ENCODE results near the gene OR10H1.
"Not testable (repeated sequence)": the region's sequence is repeated elsewhere in the genome, so short reads cannot be mapped to it uniquely, and the experiment has no call there.

OR10H1 gene

GRCh38 chr19:15825753-15826152 lies 10.3 kb upstream of the OR10H1 start:
- Histone ChIP-seq H3K9me3 (ENCODE audit: control insufficient read depth, insufficient read depth, low read length) (no peaks in the 10 kb centered on the region), H3K4me1 (ENCODE audit: control insufficient read depth, insufficient read depth, low read length) (peaks cover 3% of the 10 kb centered on the region), H3K27me3 (ENCODE audit: control insufficient read depth, insufficient read depth, low read length) (no peaks in the 10 kb centered on the region), H3K4me3 (ENCODE audit: low read depth, low read length) (no peak overlapping the region), H3K9ac (ENCODE audit: low read depth, low read length) (no peak overlapping the region), H3K36me3 (ENCODE audit: control insufficient read depth, insufficient read depth, low read length) (no peaks in the 10 kb centered on the region)

- H3K4me3 ChIP-seq (ENCODE audit: low read depth, low read length), result no peak overlapping the region
- H3K4me1 ChIP-seq (ENCODE audit: control insufficient read depth, insufficient read depth, low read length), result no peaks in the 10 kb centered on the region
- H3K9me3 ChIP-seq (ENCODE audit: control insufficient read depth, insufficient read depth, low read length), result no peaks in the 10 kb centered on the region
- H3K27me3 ChIP-seq (ENCODE audit: control insufficient read depth, insufficient read depth, low read length), result no peaks in the 10 kb centered on the region
- no peaks in the 10 kb centered on the region for H3K36me3 ChIP-seq (ENCODE audit: control insufficient read depth, insufficient read depth, low read length)
- H3K9ac ChIP-seq (ENCODE audit: low read depth, low read length), result no peak overlapping the region
Observed at GRCh38 chr19:15820646-15821045, 5.2 kb upstream of the OR10H1 start.

- no peaks in the 10 kb centered on the region for H3K36me3 ChIP-seq (ENCODE audit: control insufficient read depth, insufficient read depth, low read length)
- H3K9me3 ChIP-seq (ENCODE audit: control insufficient read depth, insufficient read depth, low read length), result no peaks in the 10 kb centered on the region
- no peaks in the 10 kb centered on the region for H3K4me1 ChIP-seq (ENCODE audit: control insufficient read depth, insufficient read depth, low read length)
Observed at GRCh38 chr19:15813916-15814315, 1.5 kb downstream of the OR10H1 start.

GRCh38 chr19:15812060-15812722 lies 3.3 kb downstream of the OR10H1 start:
- H3K36me3 ChIP-seq (ENCODE audit: control insufficient read depth, insufficient read depth, low read length), result no peaks in the 10 kb centered on the region
- H3K9me3 ChIP-seq (ENCODE audit: control insufficient read depth, insufficient read depth, low read length), result no peaks in the 10 kb centered on the region
- no peak overlapping the region for H3K4me3 ChIP-seq (ENCODE audit: low read depth, low read length)
- H3K4me1 ChIP-seq (ENCODE audit: control insufficient read depth, insufficient read depth, low read length), result no peaks in the 10 kb centered on the region
- H3K9ac ChIP-seq (ENCODE audit: low read depth, low read length), result no peak overlapping the region
- peaks cover 17% of the 10 kb centered on the region for H3K27me3 ChIP-seq (ENCODE audit: control insufficient read depth, insufficient read depth, low read length)

More at GRCh38 chr19:15813916-15814315, 1.5 kb downstream of the OR10H1 start:
- Histone ChIP-seq H3K27me3 (ENCODE audit: control insufficient read depth, insufficient read depth, low read length) (peaks cover 17% of the 10 kb centered on the region), H3K9ac (ENCODE audit: low read depth, low read length) (no peak overlapping the region), H3K4me3 (ENCODE audit: low read depth, low read length) (no peak overlapping the region)

GRCh38 chr19:15811476-15811875 lies 4.0 kb downstream of the OR10H1 start:
- no peaks in the 10 kb centered on the region for H3K36me3 ChIP-seq (ENCODE audit: control insufficient read depth, insufficient read depth, low read length)
- no peaks in the 10 kb centered on the region for H3K4me1 ChIP-seq (ENCODE audit: control insufficient read depth, insufficient read depth, low read length)
- no peak overlapping the region for H3K4me3 ChIP-seq (ENCODE audit: low read depth, low read length)
- no peaks in the 10 kb centered on the region for H3K9me3 ChIP-seq (ENCODE audit: control insufficient read depth, insufficient read depth, low read length)
- H3K27me3 ChIP-seq (ENCODE audit: control insufficient read depth, insufficient read depth, low read length), result peaks cover 17% of the 10 kb centered on the region
- no peak overlapping the region for H3K9ac ChIP-seq (ENCODE audit: low read depth, low read length)

- Histone ChIP-seq H3K36me3 (ENCODE audit: control insufficient read depth, insufficient read depth, low read length) (no peaks in the 10 kb centered on the region), H3K4me3 (ENCODE audit: low read depth, low read length) (no peak overlapping the region), H3K4me1 (ENCODE audit: control insufficient read depth, insufficient read depth, low read length) (no peaks in the 10 kb centered on the region), H3K9me3 (ENCODE audit: control insufficient read depth, insufficient read depth, low read length) (no peaks in the 10 kb centered on the region), H3K9ac (ENCODE audit: low read depth, low read length) (no peak overlapping the region), H3K27me3 (ENCODE audit: control insufficient read depth, insufficient read depth, low read length) (peaks cover 17% of the 10 kb centered on the region)
Observed at GRCh38 chr19:15810335-15810734, 5.1 kb downstream of the OR10H1 start.

- H3K27me3 ChIP-seq (ENCODE audit: control insufficient read depth, insufficient read depth, low read length); H3K4me3 ChIP-seq (ENCODE audit: low read depth, low read length); H3K9me3 ChIP-seq (ENCODE audit: control insufficient read depth, insufficient read depth, low read length); H3K36me3 ChIP-seq (ENCODE audit: control insufficient read depth, insufficient read depth, low read length); H3K9ac ChIP-seq (ENCODE audit: low read depth, low read length); H3K4me1 ChIP-seq (ENCODE audit: control insufficient read depth, insufficient read depth, low read length): not testable (repeated sequence)
Observed at GRCh38 chr19:15794279-15794678, 21.2 kb downstream of the OR10H1 start.

GRCh38 chr19:15790096-15790495 lies 25.4 kb downstream of the OR10H1 start:
- Histone ChIP-seq H3K4me3 (ENCODE audit: low read depth, low read length) (no peak overlapping the region), H3K9me3 (ENCODE audit: control insufficient read depth, insufficient read depth, low read length) (no peaks in the 10 kb centered on the region), H3K36me3 (ENCODE audit: control insufficient read depth, insufficient read depth, low read length) (no peaks in the 10 kb centered on the region), H3K4me1 (ENCODE audit: control insufficient read depth, insufficient read depth, low read length) (no peaks in the 10 kb centered on the region), H3K9ac (ENCODE audit: low read depth, low read length) (no peak overlapping the region), H3K27me3 (ENCODE audit: control insufficient read depth, insufficient read depth, low read length) (no peaks in the 10 kb centered on the region)

GRCh38 chr19:15788594-15789270 lies 26.7 kb downstream of the OR10H1 start:
- H3K9ac ChIP-seq (ENCODE audit: low read depth, low read length), result no peak overlapping the region
- no peaks in the 10 kb centered on the region for H3K9me3 ChIP-seq (ENCODE audit: control insufficient read depth, insufficient read depth, low read length)
- H3K4me3 ChIP-seq (ENCODE audit: low read depth, low read length), result no peak overlapping the region
- no peaks in the 10 kb centered on the region for H3K27me3 ChIP-seq (ENCODE audit: control insufficient read depth, insufficient read depth, low read length)
- no peaks in the 10 kb centered on the region for H3K36me3 ChIP-seq (ENCODE audit: control insufficient read depth, insufficient read depth, low read length)
- H3K4me1 ChIP-seq (ENCODE audit: control insufficient read depth, insufficient read depth, low read length), result no peaks in the 10 kb centered on the region

GRCh38 chr19:15787611-15788155 lies 27.8 kb downstream of the OR10H1 start, which contains the start of gene OR10H5:
OR10H5 (plus strand) TSS chr19:15787661; CDS start chr19:15794049, 6,388 bp downstream.
- H3K9me3 ChIP-seq (ENCODE audit: control insufficient read depth, insufficient read depth, low read length), result no peaks in the 10 kb centered on the region

GRCh38 chr19:15782896-15783295 lies 32.6 kb downstream of the OR10H1 start:
- H3K9ac ChIP-seq (ENCODE audit: low read depth, low read length); H3K9me3 ChIP-seq (ENCODE audit: control insufficient read depth, insufficient read depth, low read length); H3K4me3 ChIP-seq (ENCODE audit: low read depth, low read length); H3K27me3 ChIP-seq (ENCODE audit: control insufficient read depth, insufficient read depth, low read length); H3K4me1 ChIP-seq (ENCODE audit: control insufficient read depth, insufficient read depth, low read length); H3K36me3 ChIP-seq (ENCODE audit: control insufficient read depth, insufficient read depth, low read length): not testable (repeated sequence)

More at GRCh38 chr19:15787611-15788155, 27.8 kb downstream of the OR10H1 start, which contains the start of gene OR10H5:
- Histone ChIP-seq H3K9ac (ENCODE audit: low read depth, low read length) (no peak within 1 kb of the TSS), H3K4me1 (ENCODE audit: control insufficient read depth, insufficient read depth, low read length) (no peaks in the 10 kb centered on the region), H3K27me3 (ENCODE audit: control insufficient read depth, insufficient read depth, low read length) (no peaks in the 10 kb centered on the region), H3K36me3 (ENCODE audit: control insufficient read depth, insufficient read depth, low read length) (no peaks in the 10 kb centered on the region), H3K4me3 (ENCODE audit: low read depth, low read length) (no peak within 1 kb of the TSS)

GRCh38 chr19:15782211-15782610 lies 33.3 kb downstream of the OR10H1 start:
- no peaks in the 10 kb centered on the region for H3K36me3 ChIP-seq (ENCODE audit: control insufficient read depth, insufficient read depth, low read length)
- no peaks in the 10 kb centered on the region for H3K9me3 ChIP-seq (ENCODE audit: control insufficient read depth, insufficient read depth, low read length)
- no peak overlapping the region for H3K9ac ChIP-seq (ENCODE audit: low read depth, low read length)
- H3K4me3 ChIP-seq (ENCODE audit: low read depth, low read length), result no peak overlapping the region
- H3K27me3 ChIP-seq (ENCODE audit: control insufficient read depth, insufficient read depth, low read length), result no peaks in the 10 kb centered on the region
- no peaks in the 10 kb centered on the region for H3K4me1 ChIP-seq (ENCODE audit: control insufficient read depth, insufficient read depth, low read length)
